Esophagus squamous epithelium (tissue), 4 donors: ENCODE measurements around the gene ZNF543.

Experiments
- CTCF ChIP-seq, 6 experiments: fragments of 450-650 bp in 4 of 6; fragments of 200-600 bp in 2 of 6; sonication (generic) in 2 of 6; IDR thresholded peaks; one replicate each; pipeline ENCODE4 v1.5.1; 2016 to 2019; ENCODE audit warnings: antibody characterized with exemption in 6 of 6, mild to moderate bottlenecking in 4 of 6, moderate library complexity in 4 of 6
- POLR2A ChIP-seq, 4 donors: fragments of 450-650 bp; IDR thresholded peaks; one replicate each; pipeline ENCODE4 v1.6.1; 2017; ENCODE audit warnings: antibody characterized with exemption in 4 of 4, mild to moderate bottlenecking in 4 of 4, moderate library complexity in 3 of 4

GRCh38 chr19:57317503-57317902 is 2.8 kb upstream of the ZNF543 start:
- TF ChIP-seq POLR2A (IDR thresholded peaks at IDR 0.05), result no peak
- TF ChIP-seq CTCF (IDR thresholded peaks at IDR 0.05), result no peak
